Tibial nerve (tissue), 4 donors: Measurements from ENCODE around the gene XPO1.

Experiments
- CTCF ChIP-seq, 5 experiments: fragments of 200-600 bp in 3 of 5; fragments of 450-650 bp in 2 of 5; sonication (generic) in 3 of 5; IDR thresholded peaks; one replicate each; pipeline ENCODE4 v1.5.1; 2016 to 2019; ENCODE audit warnings: antibody characterized with exemption in 5 of 5, mild to moderate bottlenecking in 3 of 5, moderate library complexity in 2 of 5
- EP300 ChIP-seq, 2 donors: sonication (generic); formaldehyde crosslinking; IDR thresholded peaks; one replicate each; pipeline ENCODE4 v1.6.1; 2017; ENCODE audit warnings: antibody characterized with exemption in 2 of 2, mild to moderate bottlenecking in 1 of 2
- POLR2A ChIP-seq, 2 donors: fragments of 450-650 bp; IDR thresholded peaks; one replicate each; pipeline ENCODE4 v1.6.1; 2017; ENCODE audit warnings: antibody characterized with exemption in 2 of 2, mild to moderate bottlenecking in 2 of 2, moderate library complexity in 2 of 2

DNA sequence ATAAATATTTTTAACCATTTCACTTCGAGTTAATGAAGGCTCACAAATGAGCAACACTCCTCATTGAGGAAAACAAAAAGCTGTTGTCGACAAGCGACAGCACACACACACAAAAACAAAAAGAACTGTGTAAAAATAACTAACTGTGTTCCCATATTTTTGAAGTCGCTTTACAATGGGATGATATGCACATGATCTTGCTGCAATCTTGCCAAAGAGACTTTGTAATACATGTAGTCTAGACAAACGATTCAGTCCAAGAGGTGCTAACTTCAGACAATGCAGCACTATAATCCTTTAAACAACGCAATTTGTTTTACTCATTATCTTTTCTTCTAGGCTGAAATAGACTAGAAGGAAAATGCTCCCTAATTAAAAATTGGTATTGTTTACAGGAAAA, 60.1 kb downstream of the XPO1 start:
- TF ChIP-seq POLR2A (IDR thresholded peaks at IDR 0.05) (no peak), CTCF (IDR thresholded peaks at IDR 0.05) (no peak), EP300 (IDR thresholded peaks at IDR 0.05) (no peak)
